K562 (cell line): ENCODE data around the gene BLOC1S4. TPM values are rescaled to one million over a fixed set of nuclear protein-coding genes. Genes with fewer than 3 reads are reported as not detected.

Source experiments
- BHLHE40 ChIP-seq: IDR thresholded peaks from 2 replicates; pipeline ENCODE4 v1.6.1; 2011; ENCODE audit warnings: low read length, improper control_type of control experiment
- CBFA2T3 ChIP-seq: fragments of 450-650 bp; IDR thresholded peaks from 2 replicates; pipeline ENCODE4 v1.6.1; 2017
- CC2D1A ChIP-seq: fragments of 450-650 bp; IDR thresholded peaks from 2 replicates; pipeline ENCODE4 v1.6.1; 2017; ENCODE audit warnings: mild to moderate bottlenecking
- ETV1 ChIP-seq: fragments of 450-650 bp; conservative IDR thresholded peaks from 2 replicates; pipeline ENCODE4 v1.6.1; 2016; ENCODE audit warnings: missing genetic modification characterization, control low read depth, low read depth, missing compliant biosample characterization
- IRF2 ChIP-seq: sonication (generic); formaldehyde crosslinking; IDR thresholded peaks from 2 replicates; pipeline ENCODE4 v1.8.1; 2022; ENCODE audit warnings: mild to moderate bottlenecking, missing genetic modification reagents
- KDM5B ChIP-seq: fragments of 200-600 bp; sonication (generic); IDR thresholded peaks from 2 replicates; pipeline ENCODE4 v1.6.1; 2012; ENCODE audit warnings: low read depth, mild to moderate bottlenecking, moderate library complexity, low read length, control low read depth, inconsistent platforms; ENCODE audit not compliant: insufficient replicate concordance
- MXI1 ChIP-seq: IDR thresholded peaks from 2 replicates; pipeline ENCODE4 v1.6.1; 2011; ENCODE audit warnings: low read depth, mild to moderate bottlenecking, improper control_type of control experiment, low read length
- MYC ChIP-seq, 2 experiments: fragments of 250-450 bp in 1 of 2; sonication (Bioruptor Pico) in 1 of 2; IDR thresholded peaks; 2 replicates each; pipeline versions ENCODE4 v1.5.1 to v1.6.1; 2012 to 2021; ENCODE audit warnings: low read depth in 2 of 2, borderline replicate concordance in 1 of 2, improper control_type of control experiment in 1 of 2, low read length in 1 of 2, mild to moderate bottlenecking in 1 of 2, moderate library complexity in 1 of 2
- SIN3B ChIP-seq: fragments of 450-650 bp; IDR thresholded peaks from 2 replicates; pipeline ENCODE4 v1.6.1; 2017; ENCODE audit warnings: low read depth, mild to moderate bottlenecking, moderate library complexity
- TGIF2 ChIP-seq: sonication (generic); formaldehyde crosslinking; IDR thresholded peaks from 2 replicates; pipeline ENCODE4 v1.8.1; 2022; ENCODE audit warnings: mild to moderate bottlenecking, missing genetic modification reagents, moderate library complexity
- YY1 ChIP-seq, 3 experiments: IDR thresholded peaks; 2 replicates each; pipeline ENCODE4 v1.6.1; 2011; ENCODE audit warnings: low read length in 2 of 3, mild to moderate bottlenecking in 2 of 3, moderate library complexity in 2 of 3, borderline replicate concordance in 1 of 3, control low read depth in 1 of 3, low read depth in 1 of 3; ENCODE audit not compliant: insufficient read depth in 3 of 3, insufficient replicate concordance in 2 of 3, control insufficient read depth in 1 of 3, insufficient read length in 1 of 3; ENCODE audit errors: extremely low read depth in 1 of 3
- ZNF280B ChIP-seq: fragments of 250-450 bp; sonication (Bioruptor Pico); IDR thresholded peaks from 2 replicates; pipeline ENCODE4 v1.5.1; 2021; ENCODE audit warnings: mild to moderate bottlenecking
- ZNF699 ChIP-seq: fragments of 250-450 bp; sonication (Bioruptor Pico); IDR thresholded peaks from 2 replicates; pipeline ENCODE4 v1.8.0; 2021; ENCODE audit warnings: mild to moderate bottlenecking, moderate library complexity; ENCODE audit not compliant: insufficient replicate concordance
- polyA plus RNA-seq, 8 experiments: library from polyadenylated mRNA; depleted of rRNA in 4 of 8; stranded (reverse) in 5 of 8; unstranded in 3 of 8; fragments of >200 nt; fragmentation: Nextera tagmentation in 2 of 8; fragmentation: Illumina TruSeq in 1 of 8; extraction: Ambion mirVana in 2 of 8; extraction: Trizol in 1 of 8; gene quantifications; 2 replicates each; pipeline versions ENCODE4 v1.2.1 to v1.2.3, GENCODE V29; 2011 to 2014; ENCODE audit warnings: inconsistent platforms in 1 of 8, missing spikeins in 1 of 8
- total RNA-seq, 7 experiments: library from RNA; depleted of rRNA in 6 of 7; stranded (reverse); fragments of >200 nt in 6 of 7; fragmentation: Illumina TruSeq in 2 of 7; extraction: Trizol in 2 of 7; gene quantifications; 2 replicates each; pipeline versions ENCODE4 v1.2.1 to v1.2.3, GENCODE V29; 2011 to 2021; ENCODE audit warnings: low replicate concordance in 1 of 7
- TF ChIP-seq, protein P1 (sequence below), 2 experiments: fragments of 200-800 bp in 1 of 2; sonication (Bioruptor generic) in 1 of 2; sonication (generic) in 1 of 2; formaldehyde crosslinking in 1 of 2; IDR thresholded peaks in 1 of 2; conservative IDR thresholded peaks in 1 of 2; 2 replicates each; pipeline versions ENCODE4 v1.5.0 to v1.6.1; 2016 to 2020; ENCODE audit warnings: missing compliant biosample characterization in 1 of 2, missing genetic modification characterization in 1 of 2, missing genetic modification reagents in 1 of 2

Gene BLOC1S4
- total and polyA plus RNA-seq, 9 of the 15 experiments (the other 6 are each of a cell fraction or from before 2014, with no cell fraction given) = 3.1 to 31.6 (median 11.2) TPM

DNA sequence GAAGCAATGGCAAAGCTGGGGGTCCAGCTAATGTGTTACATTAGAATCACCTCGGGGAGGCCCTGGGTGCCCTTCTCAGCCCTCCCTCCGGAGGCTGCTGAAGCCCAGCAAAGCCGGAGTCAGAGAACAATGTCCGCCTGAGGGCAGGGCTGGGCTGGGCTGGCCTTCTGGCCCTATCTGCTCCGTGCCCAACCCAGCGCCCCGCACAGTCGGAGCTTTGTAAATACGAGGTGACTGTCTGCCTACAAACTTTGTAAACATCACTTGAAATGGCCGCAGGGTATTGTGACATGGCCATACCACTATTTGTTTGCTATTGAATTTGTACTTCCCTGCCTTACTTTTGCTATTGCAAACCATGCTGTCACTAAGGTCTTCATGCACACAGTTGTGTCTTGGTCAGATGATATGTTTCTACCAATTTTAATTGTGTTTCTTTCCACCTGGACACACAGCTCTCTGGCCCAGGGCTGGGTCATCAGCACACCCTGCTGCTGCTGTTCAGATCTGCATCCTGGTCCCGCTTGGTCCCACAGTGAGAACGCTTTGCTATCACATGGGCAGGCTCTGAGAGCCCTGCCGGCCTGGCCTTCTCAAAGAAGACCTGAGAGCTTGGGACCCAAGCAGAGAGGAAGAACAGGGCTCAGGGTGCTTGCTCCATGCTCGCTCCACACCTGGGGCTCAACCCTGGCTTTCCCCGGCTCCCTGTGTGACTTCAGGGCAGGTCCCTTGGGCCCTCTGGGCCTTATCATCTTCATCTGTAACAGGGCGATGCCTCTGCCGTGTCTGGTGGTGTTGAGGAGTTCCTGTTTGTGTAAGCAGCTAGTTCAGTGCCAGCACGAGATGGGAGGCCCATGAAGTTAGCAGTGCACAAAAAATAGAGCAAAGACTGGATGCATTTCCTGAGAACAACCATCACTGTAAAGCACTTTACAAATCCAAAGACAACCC, 20.0 kb upstream of the BLOC1S4 start (continued):
- TF ChIP-seq YY1 (IDR thresholded peaks at IDR 0.05; ENCODE audit: borderline replicate concordance in 1 of 3, control insufficient read depth in 1 of 3, extremely low read depth in 1 of 3, insufficient read depth in 3 of 3, insufficient read length in 1 of 3, insufficient replicate concordance in 2 of 3, low read depth in 1 of 3, low read length in 2 of 3) (peak in 1 of 3 experiments; percentile 39), MYC (IDR thresholded peaks at IDR 0.05; ENCODE audit: low read depth, low read length) (no peak), MYC (CRISPR knock-in tag; IDR thresholded peaks at IDR 0.05; ENCODE audit: borderline replicate concordance, low read depth) (no peak), ZNF699 (CRISPR knock-in tag) (no peak), ZNF280B (CRISPR knock-in tag) (no peak), ETV1 (0 out of 2 replicates have a peak, but pooled peaks have one; percentile 9), MXI1 (no peak), CC2D1A (no peak), TGIF2 (no peak), SIN3B (no peak), CBFA2T3 (no peak), IRF2 (no peak), BHLHE40 (no peak), KDM5B (no peak)
- TF ChIP-seq, protein P1, sequence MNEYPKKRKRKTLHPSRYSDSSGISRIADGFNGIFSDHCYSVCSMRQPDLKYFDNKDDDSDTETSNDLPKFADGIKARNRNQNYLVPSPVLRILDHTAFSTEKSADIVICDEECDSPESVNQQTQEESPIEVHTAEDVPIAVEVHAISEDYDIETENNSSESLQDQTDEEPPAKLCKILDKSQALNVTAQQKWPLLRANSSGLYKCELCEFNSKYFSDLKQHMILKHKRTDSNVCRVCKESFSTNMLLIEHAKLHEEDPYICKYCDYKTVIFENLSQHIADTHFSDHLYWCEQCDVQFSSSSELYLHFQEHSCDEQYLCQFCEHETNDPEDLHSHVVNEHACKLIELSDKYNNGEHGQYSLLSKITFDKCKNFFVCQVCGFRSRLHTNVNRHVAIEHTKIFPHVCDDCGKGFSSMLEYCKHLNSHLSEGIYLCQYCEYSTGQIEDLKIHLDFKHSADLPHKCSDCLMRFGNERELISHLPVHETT (CRISPR knock-in tag; conservative IDR thresholded peaks at IDR 0.05 in 1 of 2, IDR thresholded peaks at IDR 0.05 in 1 of 2) = 0 out of 4 replicates have a peak, but pooled peaks of 1 of the 2 experiments have one; percentile 37
